PC-3 (cell line): ENCODE measurements around the gene DDI2. TPM values are rescaled to one million over a fixed set of nuclear protein-coding genes. Genes with fewer than 3 reads are reported as not detected.

ENCODE experiments used
- ATAC-seq: fragments of 200-7000 bp; cut with Tn5 transposase; 2 replicates; pipeline ENCODE4 v1.9.1; 2020; ENCODE audit warnings: mild to moderate bottlenecking, moderate library complexity
- BruUV-seq: library from RNA; stranded (reverse); fragments of 400-500 nt; replicated peaks from 2 replicates; lab custom pipeline; 2021; lab: Mats Ljungman, UMichigan
- CTCF ChIA-PET: fragments of 300-600 bp; sonication (Branson Sonifier 250); formaldehyde crosslinking; loops from one replicate; lab custom pipeline; 2022; ENCODE audit warnings: antibody characterized with exemption; lab: Charles Lee
- POLR2A ChIA-PET: fragments of 300-600 bp; sonication (Branson Sonifier 250); formaldehyde crosslinking; loops from one replicate; lab custom pipeline; 2022; ENCODE audit warnings: antibody characterized with exemption; ENCODE audit not compliant: unreplicated experiment; lab: Charles Lee
- DNase-seq: peaks from one replicate; pipeline ENCODE4 v3.0.0-alpha.2; 2015
- H2AFZ ChIP-seq: fragments of 300-600 bp; sonication (generic); 2 replicates; pipeline ENCODE4 v1.6.0; 2016; ENCODE audit warnings: antibody characterized with exemption, low read length
- H3F3A ChIP-seq: fragments of 300-600 bp; sonication (generic); one replicate; pipeline ENCODE4 v1.6.0; 2017; ENCODE audit warnings: antibody characterized with exemption, low read length, control low read depth, mild to moderate bottlenecking; ENCODE audit not compliant: unreplicated experiment
- H3K27ac ChIP-seq: fragments of 300-600 bp; sonication (generic); 2 replicates; pipeline ENCODE4 v1.5.1; 2016; ENCODE audit warnings: mild to moderate bottlenecking, low read length
- H3K27me3 ChIP-seq: fragments of 300-600 bp; sonication (generic); 2 replicates; pipeline ENCODE4 v1.6.1; 2016; ENCODE audit warnings: low read length, mixed read lengths
- H3K36me3 ChIP-seq: fragments of 300-600 bp; sonication (generic); 2 replicates; pipeline ENCODE4 v1.6.1; 2016; ENCODE audit warnings: low read depth, mixed run types, low read length, mixed read lengths
- H3K4me1 ChIP-seq: fragments of 300-600 bp; sonication (generic); 2 replicates; pipeline ENCODE4 v1.5.1; 2016; ENCODE audit warnings: low read length; ENCODE audit not compliant: insufficient read depth
- H3K4me2 ChIP-seq: fragments of 300-600 bp; sonication (generic); 2 replicates; pipeline ENCODE4 v1.6.0; 2016; ENCODE audit warnings: low read length
- H3K4me3 ChIP-seq: fragments of 300-600 bp; sonication (generic); 2 replicates; pipeline ENCODE4 v1.5.1; 2016; ENCODE audit warnings: mild to moderate bottlenecking, low read length, mixed read lengths
- H3K79me2 ChIP-seq: fragments of 300-600 bp; sonication (generic); 2 replicates; pipeline ENCODE4 v1.6.1; 2017; ENCODE audit warnings: low read length, mixed read lengths
- H3K9ac ChIP-seq: fragments of 300-600 bp; sonication (generic); 2 replicates; pipeline ENCODE4 v1.6.0; 2016; ENCODE audit warnings: mild to moderate bottlenecking, low read length
- H3K9me2 ChIP-seq: fragments of 300-600 bp; sonication (generic); replicated peaks from 2 replicates; pipeline ENCODE4 v1.6.1; 2016; ENCODE audit warnings: mixed run types, low read length, mixed read lengths
- H3K9me3 ChIP-seq: fragments of 300-600 bp; sonication (generic); 2 replicates; pipeline ENCODE4 v1.6.1; 2016; ENCODE audit warnings: low read length, mixed read lengths
- H4K20me1 ChIP-seq: fragments of 300-600 bp; sonication (generic); 2 replicates; pipeline ENCODE4 v1.6.1; 2016; ENCODE audit warnings: low read length, mixed read lengths
- EZH2 ChIP-seq: fragments of 300-600 bp; sonication (generic); IDR thresholded peaks from one replicate; pipeline ENCODE4 v1.6.1; 2017; ENCODE audit warnings: antibody characterized with exemption, mild to moderate bottlenecking, low read length; ENCODE audit not compliant: unreplicated experiment
- EZH2phosphoT487 ChIP-seq: fragments of 300-600 bp; sonication (generic); IDR thresholded peaks from 2 replicates; pipeline ENCODE4 v1.6.1; 2018; ENCODE audit warnings: mild to moderate bottlenecking, antibody characterized with exemption, low read length, borderline replicate concordance
- intact Hi-C: fragments of 100-400 bp; cut with micrococcal nuclease; formaldehyde crosslinking; loops from 2 replicates; pipeline ENCODE4 v1.9.0; 2023
- total RNA-seq: library from RNA; depleted of rRNA; stranded (reverse); fragments of >200 nt; gene quantifications from 2 replicates; pipeline ENCODE4 v1.2.3, GENCODE V29; 2014
- TF ChIP-seq, protein P1 (sequence below): fragments of 300-600 bp; sonication (generic); conservative IDR thresholded peaks from 2 replicates; pipeline ENCODE4 v1.5.1; 2017; ENCODE audit warnings: antibody characterized with exemption, low read depth, mild to moderate bottlenecking, low read length

The DDI2 gene
- total RNA-seq, 1 experiment from 2014 or later = 15.0 TPM

DNA sequence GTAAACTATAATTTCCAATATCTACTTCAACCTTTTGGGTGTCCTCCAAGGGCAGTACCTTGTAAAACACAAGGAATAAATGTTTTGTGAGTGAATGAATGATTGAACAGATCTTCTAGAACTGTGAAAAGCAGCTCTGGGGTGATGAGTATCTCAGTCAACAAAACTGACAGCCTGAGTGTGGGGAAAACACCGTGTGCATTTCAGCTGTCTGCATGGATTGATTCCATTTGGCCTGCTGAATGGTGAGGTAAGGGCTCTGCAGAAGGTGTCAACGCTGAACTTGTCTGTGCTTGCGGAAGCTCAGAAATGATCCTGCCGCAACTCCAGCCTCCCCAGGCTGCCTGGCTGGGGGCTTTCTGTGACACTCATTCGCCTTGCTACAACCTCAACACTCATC lies 25.0 kb upstream of the DDI2 start:
- H3K4me2 ChIP-seq = no peak overlapping the region
- ChIA-PET CTCF (interaction anchor here (0.7 kb wide), 1 partner anchor 38 kb away, joined by 3 read pairs; no protein-coding TSS in a partner anchor), POLR2A (no interaction called here)
- H3K27ac ChIP-seq = no peak overlapping the region
- ATAC-seq (no peak), DNase-seq (no peak)
- no peak overlapping the region for H2AFZ ChIP-seq
- H3K27me3 ChIP-seq = no peaks in the 10 kb centered on the region
- no peaks in the 10 kb centered on the region for H3K4me1 ChIP-seq
- no peaks in the 10 kb centered on the region for H3K36me3 ChIP-seq
- H4K20me1 ChIP-seq = no peaks in the 10 kb centered on the region
- no peak for TF ChIP-seq EZH2
- no peak for TF ChIP-seq EZH2phosphoT487
- TF ChIP-seq, protein P1, sequence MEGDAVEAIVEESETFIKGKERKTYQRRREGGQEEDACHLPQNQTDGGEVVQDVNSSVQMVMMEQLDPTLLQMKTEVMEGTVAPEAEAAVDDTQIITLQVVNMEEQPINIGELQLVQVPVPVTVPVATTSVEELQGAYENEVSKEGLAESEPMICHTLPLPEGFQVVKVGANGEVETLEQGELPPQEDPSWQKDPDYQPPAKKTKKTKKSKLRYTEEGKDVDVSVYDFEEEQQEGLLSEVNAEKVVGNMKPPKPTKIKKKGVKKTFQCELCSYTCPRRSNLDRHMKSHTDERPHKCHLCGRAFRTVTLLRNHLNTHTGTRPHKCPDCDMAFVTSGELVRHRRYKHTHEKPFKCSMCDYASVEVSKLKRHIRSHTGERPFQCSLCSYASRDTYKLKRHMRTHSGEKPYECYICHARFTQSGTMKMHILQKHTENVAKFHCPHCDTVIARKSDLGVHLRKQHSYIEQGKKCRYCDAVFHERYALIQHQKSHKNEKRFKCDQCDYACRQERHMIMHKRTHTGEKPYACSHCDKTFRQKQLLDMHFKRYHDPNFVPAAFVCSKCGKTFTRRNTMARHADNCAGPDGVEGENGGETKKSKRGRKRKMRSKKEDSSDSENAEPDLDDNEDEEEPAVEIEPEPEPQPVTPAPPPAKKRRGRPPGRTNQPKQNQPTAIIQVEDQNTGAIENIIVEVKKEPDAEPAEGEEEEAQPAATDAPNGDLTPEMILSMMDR = no peak
- H3K4me3 ChIP-seq = no peak overlapping the region
- no TSS peak for BruUV-seq
- H3K9ac ChIP-seq = no peak overlapping the region
- no peaks in the 10 kb centered on the region for H3K9me3 ChIP-seq
- H3K79me2 ChIP-seq = no peaks in the 10 kb centered on the region
- no peaks in the 10 kb centered on the region for H3F3A ChIP-seq
- no peaks in the 10 kb centered on the region for H3K9me2 ChIP-seq
- intact Hi-C loops = no loop called here

DNA sequence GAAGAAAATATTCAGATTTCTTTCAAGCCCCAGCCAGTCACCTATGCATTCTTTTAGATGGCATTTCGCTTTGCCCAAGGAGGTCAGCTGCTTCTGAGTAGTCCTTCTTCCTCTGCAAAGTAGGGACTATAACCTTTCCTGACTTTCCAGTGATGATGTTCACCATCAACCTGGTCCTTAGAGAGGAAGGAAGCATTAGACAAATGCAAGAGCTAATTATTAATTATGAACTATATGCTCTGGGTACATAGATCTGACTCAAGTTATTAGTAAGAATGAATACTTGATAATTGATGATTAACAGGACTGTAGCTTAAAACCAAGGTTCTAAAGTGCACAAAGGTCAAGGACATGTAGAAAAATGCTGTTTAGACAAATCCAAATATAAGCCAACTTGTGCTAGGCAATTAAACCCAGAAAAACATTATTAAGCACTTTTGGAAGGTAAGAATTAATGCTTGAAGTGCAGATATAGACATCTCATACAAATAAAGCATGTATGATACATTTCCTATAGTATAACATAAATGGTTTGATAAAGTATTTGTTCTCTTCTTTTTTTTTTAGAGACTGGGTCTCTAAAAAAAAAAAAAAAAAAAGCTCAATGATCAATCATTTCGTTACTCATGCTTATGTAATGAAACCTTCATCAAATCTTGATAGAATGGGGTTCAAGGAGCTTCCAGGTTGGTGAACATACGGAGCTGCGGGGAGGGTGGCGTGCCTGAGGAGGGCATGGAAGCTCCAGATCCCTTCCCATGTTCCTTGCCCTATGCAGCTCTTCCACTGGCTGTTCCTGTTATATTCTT lies 21.2 kb upstream of the DDI2 start:
- BruUV-seq = no TSS peak
- ATAC-seq = no peak
- intact Hi-C loops = loop anchor here (1.0 kb wide), 1 partner anchor 145 kb away; no protein-coding TSS in a partner anchor
- no peak for DNase-seq
- H3K79me2 ChIP-seq = no peaks in the 10 kb centered on the region
- no peaks in the 10 kb centered on the region for H3K9me2 ChIP-seq
- no peaks in the 10 kb centered on the region for H3K36me3 ChIP-seq
- ChIA-PET CTCF (interaction anchor here (0.6 to 1.0 kb wide), 5 partner anchors 12 to 163 kb away, joined by 4 to 10 read pairs (median 9); no protein-coding TSS in a partner anchor), POLR2A (interaction anchor here (0.5 to 0.9 kb wide), 3 partner anchors 27 to 238 kb away, joined by 3 read pairs; no protein-coding TSS in a partner anchor)
- H4K20me1 ChIP-seq = no peaks in the 10 kb centered on the region
- no peak overlapping the region for H3K27ac ChIP-seq
- H3K9me3 ChIP-seq = no peaks in the 10 kb centered on the region
- H3K27me3 ChIP-seq = no peaks in the 10 kb centered on the region
- TF ChIP-seq EZH2phosphoT487 (no peak), EZH2 (no peak)
- TF ChIP-seq, protein P1 = no peak
- H3K4me2 ChIP-seq = no peak overlapping the region
- H3F3A ChIP-seq = no peaks in the 10 kb centered on the region
- no peak overlapping the region for H2AFZ ChIP-seq
- no peak overlapping the region for H3K4me3 ChIP-seq
- 0 out of 2 replicates have a peak, but pooled peaks cover under 1% of the 10 kb centered on the region for H3K4me1 ChIP-seq
- H3K9ac ChIP-seq = no peak overlapping the region

GRCh38 chr1:15598436-15598835 lies 18.8 kb upstream of the DDI2 start:
- no peak for TF ChIP-seq EZH2phosphoT487
- TF ChIP-seq EZH2 = no peak
- TF ChIP-seq, protein P1 = no peak
- no TSS peak for BruUV-seq
- intact Hi-C loops = no loop called here
- Histone ChIP-seq H4K20me1 (no peaks in the 10 kb centered on the region), H3K4me2 (no peak overlapping the region), H3K9ac (no peak overlapping the region), H3K4me1 (peaks cover 14% of the 10 kb centered on the region), H3K27me3 (no peaks in the 10 kb centered on the region), H3K9me2 (no peaks in the 10 kb centered on the region), H3K4me3 (no peak overlapping the region), H2AFZ (no peak overlapping the region), H3F3A (no peaks in the 10 kb centered on the region), H3K36me3 (no peaks in the 10 kb centered on the region), H3K9me3 (no peaks in the 10 kb centered on the region), H3K79me2 (no peaks in the 10 kb centered on the region), H3K27ac (no peak overlapping the region)
- ChIA-PET POLR2A (no interaction called here), CTCF (interaction anchor here (0.6 kb wide), 1 partner anchor 160 kb away, joined by 4 read pairs; the partner anchor contains the start of gene FBLIM1)
- DNase-seq = no peak
- ATAC-seq = no peak
